ENCODE measurements around the gene TNS1. TPM values are rescaled to one million over a fixed set of nuclear protein-coding genes. Genes with fewer than 3 reads are reported as not detected.

Gene TNS1
- 102 and 125 TPM in 2 replicates for total RNA-seq

DNA sequence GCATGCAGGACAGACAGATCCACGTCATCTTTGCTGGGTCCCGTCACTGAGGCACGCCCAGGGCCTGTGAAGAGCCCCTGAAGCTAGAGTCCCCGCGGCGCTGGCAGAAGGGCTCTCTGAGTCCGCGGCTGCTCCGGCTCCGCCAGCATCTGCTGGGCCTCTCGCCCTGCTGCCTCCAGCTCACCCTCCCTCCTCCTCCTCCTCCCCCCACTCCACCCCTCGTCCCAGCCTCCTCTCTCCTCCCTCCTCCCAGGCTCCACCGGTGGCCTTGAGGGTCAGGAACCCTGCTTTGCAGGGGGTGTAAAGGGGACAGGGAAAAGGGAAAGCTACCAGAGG, at the start of gene TNS1:
TNS1 (minus strand) TSS at position 151 of the 336 bp plus-strand sequence; CDS start at position 28, 123 bp downstream.

Small RNA genes within 50 kb of the gene (small RNA-seq; reads per million reads assigned to genes)
- gene MIR6809 = not detected

Other genes with a start within 250 kb of the TNS1 start
- not detected in 2 replicates for gene RUFY4, start 66.3 kb upstream of the TNS1 start, total RNA-seq
- not detected in 2 replicates for gene CXCR2, start 123.0 kb upstream of the TNS1 start, total RNA-seq
- gene CXCR1, start 164.0 kb upstream of the TNS1 start, total RNA-seq = not detected in 2 replicates
- 305 and 318 TPM in 2 replicates for gene ARPC2, start 214.2 kb upstream of the TNS1 start, total RNA-seq